HG03135 (cell line): ENCODE data around the gene ADGRD1.
"Not testable (repeated sequence)": the region's sequence is repeated elsewhere in the genome, so short reads cannot be mapped to it uniquely, and the experiment has no call there.

Source experiments
- ATAC-seq: cut with Tn5 transposase; IDR thresholded peaks from one replicate; pipeline ENCODE4 v1.9.1; 2021; ENCODE audit warnings: mild to moderate bottlenecking, moderate library complexity; ENCODE audit not compliant: unreplicated experiment

The ADGRD1 gene

GRCh38 chr12:130937063-130937462, 16.6 kb upstream of the ADGRD1 start:
- no peak for ATAC-seq

- ATAC-seq: not testable (repeated sequence)
Observed at GRCh38 chr12:130937546-130937945, 16.2 kb upstream of the ADGRD1 start.

GRCh38 chr12:130938186-130938585, 15.5 kb upstream of the ADGRD1 start:
- ATAC-seq: no peak

- ATAC-seq: no peak
Observed at GRCh38 chr12:130944878-130945277, 8.8 kb upstream of the ADGRD1 start.

GRCh38 chr12:130945786-130946492, 7.8 kb upstream of the ADGRD1 start:
- ATAC-seq: no peak

GRCh38 chr12:130947028-130947613, 6.6 kb upstream of the ADGRD1 start:
- no peak for ATAC-seq

GRCh38 chr12:130948136-130948535, 5.6 kb upstream of the ADGRD1 start:
- no peak for ATAC-seq

- ATAC-seq: no peak
Observed at GRCh38 chr12:130948751-130949150, 5.0 kb upstream of the ADGRD1 start.

GRCh38 chr12:130949806-130950205, 3.9 kb upstream of the ADGRD1 start:
- no peak for ATAC-seq

GRCh38 chr12:130951636-130952035, 2.1 kb upstream of the ADGRD1 start:
- ATAC-seq: no peak

- ATAC-seq: no peak
Observed at GRCh38 chr12:130952171-130952954, 1.3 kb upstream of the ADGRD1 start.

- no peak for ATAC-seq
Observed at GRCh38 chr12:130954544-130954831, 781 bp downstream of the ADGRD1 start.

GRCh38 chr12:130955238-130955816, 1.6 kb downstream of the ADGRD1 start:
- ATAC-seq: no peak

GRCh38 chr12:130956009-130956408, 2.3 kb downstream of the ADGRD1 start:
- ATAC-seq: no peak

- no peak for ATAC-seq
Observed at GRCh38 chr12:130956456-130957303, 3.0 kb downstream of the ADGRD1 start.

- no peak for ATAC-seq
Observed at GRCh38 chr12:130957304-130957621, 3.6 kb downstream of the ADGRD1 start.

- no peak for ATAC-seq
Observed at GRCh38 chr12:130958557-130959140, 4.9 kb downstream of the ADGRD1 start.

- no peak for ATAC-seq
Observed at GRCh38 chr12:130959632-130960031, 5.9 kb downstream of the ADGRD1 start.

GRCh38 chr12:130960058-130960457, 6.4 kb downstream of the ADGRD1 start:
- no peak for ATAC-seq

GRCh38 chr12:130960787-130961186, 7.1 kb downstream of the ADGRD1 start:
- ATAC-seq: no peak
